ENCODE results near the gene POC1A. TPM values are rescaled to one million over a fixed set of nuclear protein-coding genes. Genes with fewer than 3 reads are reported as not detected.

POC1A gene
- total and polyA plus RNA-seq, 2 experiments from 2014 or later = 19.1 to 26.7 TPM

- Histone ChIP-seq H3K4me3 (peak overlapping the region; percentile 54), H4K20me1 (replicated peaks; ENCODE audit: insufficient read depth) (no peaks in the 10 kb centered on the region), H3K4me1 (ENCODE audit: insufficient read depth) (peaks cover 19% of the 10 kb centered on the region), H2AFZ (peak overlapping the region; percentile 77), H3K27ac (ENCODE audit: low read depth) (no peak overlapping the region), H3K36me3 (ENCODE audit: insufficient read depth) (no peaks in the 10 kb centered on the region), H3K27me3 (ENCODE audit: insufficient read depth) (peaks cover 14% of the 10 kb centered on the region; the same call in 1 of the 2 replicates), H3F3A (replicated peaks; ENCODE audit: low read depth) (0 out of 2 replicates have a peak, but pooled peaks cover 13% of the 10 kb centered on the region), H3K4me2 (peak overlapping the region; percentile 95), H3K79me2 (replicated peaks; ENCODE audit: insufficient read depth) (peaks cover 6% of the 10 kb centered on the region), H3K9me2 (ENCODE audit: insufficient read depth) (no peaks in the 10 kb centered on the region)
- peak; percentile 82 for TF ChIP-seq POLR2AphosphoS5 (IDR thresholded peaks at IDR 0.05; ENCODE audit: low read depth)
- TF ChIP-seq CREB1 (CRISPR knock-in tag; IDR thresholded peaks at IDR 0.05; ENCODE audit: low read depth) = peak; percentile 56; the same call in 1 of the 2 replicates
- no peak for TF ChIP-seq ETS1 (IDR thresholded peaks at IDR 0.05)
- TF ChIP-seq CTCF (conservative IDR thresholded peaks at IDR 0.05; ENCODE audit: low read depth in 2 of 2) = peak in 1 of 2 experiments; percentile 25; a peak in 1 of 4 replicates
- Mint-ChIP-seq H3K4me1 (peaks cover 24% of the 10 kb centered on the region), H3K9me3 (no peaks in the 10 kb centered on the region), H3K36me3 (ENCODE audit: low read depth) (peaks cover 14% of the 10 kb centered on the region), H3K4me3 (peak overlapping the region; percentile 84), H3K27me3 (ENCODE audit: insufficient read depth, low read depth, poor library complexity) (peaks cover 9% of the 10 kb centered on the region), H3K27ac (peak overlapping the region; percentile 80)
- ATAC-seq (peak; percentile 73), DNase-seq (ENCODE audit: low spot score) (peak; percentile 98)
Measured at GRCh38 chr3:52056968-52057811, 97.0 kb downstream of the POC1A start.

- peak; percentile 8 for ATAC-seq
- Histone ChIP-seq H3K27ac (ENCODE audit: low read depth) (no peak within 1 kb of the TSS), H4K20me1 (replicated peaks; ENCODE audit: insufficient read depth) (no peaks in the 10 kb centered on the region), H3K79me2 (replicated peaks; ENCODE audit: insufficient read depth) (peaks cover 11% of the 10 kb centered on the region), H3K27me3 (ENCODE audit: insufficient read depth) (peaks cover 14% of the 10 kb centered on the region; the same call in 1 of the 2 replicates), H2AFZ (peak within 1 kb of the TSS; percentile 93), H3K9me2 (ENCODE audit: insufficient read depth) (no peaks in the 10 kb centered on the region), H3K4me2 (peak within 1 kb of the TSS; percentile 98), H3K36me3 (ENCODE audit: insufficient read depth) (no peaks in the 10 kb centered on the region), H3K4me1 (ENCODE audit: insufficient read depth) (peaks cover 19% of the 10 kb centered on the region), H3F3A (replicated peaks; ENCODE audit: low read depth) (0 out of 2 replicates have a peak, but pooled peaks cover 13% of the 10 kb centered on the region), H3K4me3 (peak within 1 kb of the TSS; percentile 92)
- peaks cover 9% of the 10 kb centered on the region for H3K27me3 Mint-ChIP-seq (ENCODE audit: insufficient read depth, low read depth, poor library complexity)
- H3K4me1 Mint-ChIP-seq = peaks cover 24% of the 10 kb centered on the region
- peak within 1 kb of the TSS; percentile 84 for H3K4me3 Mint-ChIP-seq
- H3K9me3 Mint-ChIP-seq = no peaks in the 10 kb centered on the region
- peak; percentile 72 for DNase-seq (ENCODE audit: low spot score)
- H3K36me3 Mint-ChIP-seq (ENCODE audit: low read depth) = peaks cover 18% of the 10 kb centered on the region
- peak within 1 kb of the TSS; percentile 80 for H3K27ac Mint-ChIP-seq
- no peak for TF ChIP-seq ZNF462 (CRISPR knock-in tag; IDR thresholded peaks at IDR 0.05)
- no peak for TF ChIP-seq JUNB (IDR thresholded peaks at IDR 0.05; ENCODE audit: unreplicated experiment)
- no peak for TF ChIP-seq EZH2phosphoT487 (IDR thresholded peaks at IDR 0.05; ENCODE audit: unreplicated experiment)
- no peak for TF ChIP-seq CREB1 (CRISPR knock-in tag; IDR thresholded peaks at IDR 0.05; ENCODE audit: low read depth)
- TF ChIP-seq EZH2 (IDR thresholded peaks at IDR 0.05; ENCODE audit: low read depth, unreplicated experiment) = no peak
Measured at GRCh38 chr3:52056521-52056967, 97.7 kb downstream of the POC1A start, which contains the start of gene DUSP7. Gene DUSP7 (minus strand): TSS chr3:52056571. CDS start chr3:52056366, 205 bp downstream.

All from GM23338 (cell line).